VCaP (cell line): ENCODE results near the gene PTPRT.

Experiments
- H3K27ac ChIP-seq: fragments of 450-650 bp; 2 replicates; pipeline ENCODE4 v1.5.1; 2017
- TF ChIP-seq, protein P1 (sequence below): fragments of 450-650 bp; conservative IDR thresholded peaks from 2 replicates; pipeline ENCODE4 v1.5.1; 2017; ENCODE audit warnings: mild to moderate bottlenecking, moderate library complexity

The PTPRT gene

DNA sequence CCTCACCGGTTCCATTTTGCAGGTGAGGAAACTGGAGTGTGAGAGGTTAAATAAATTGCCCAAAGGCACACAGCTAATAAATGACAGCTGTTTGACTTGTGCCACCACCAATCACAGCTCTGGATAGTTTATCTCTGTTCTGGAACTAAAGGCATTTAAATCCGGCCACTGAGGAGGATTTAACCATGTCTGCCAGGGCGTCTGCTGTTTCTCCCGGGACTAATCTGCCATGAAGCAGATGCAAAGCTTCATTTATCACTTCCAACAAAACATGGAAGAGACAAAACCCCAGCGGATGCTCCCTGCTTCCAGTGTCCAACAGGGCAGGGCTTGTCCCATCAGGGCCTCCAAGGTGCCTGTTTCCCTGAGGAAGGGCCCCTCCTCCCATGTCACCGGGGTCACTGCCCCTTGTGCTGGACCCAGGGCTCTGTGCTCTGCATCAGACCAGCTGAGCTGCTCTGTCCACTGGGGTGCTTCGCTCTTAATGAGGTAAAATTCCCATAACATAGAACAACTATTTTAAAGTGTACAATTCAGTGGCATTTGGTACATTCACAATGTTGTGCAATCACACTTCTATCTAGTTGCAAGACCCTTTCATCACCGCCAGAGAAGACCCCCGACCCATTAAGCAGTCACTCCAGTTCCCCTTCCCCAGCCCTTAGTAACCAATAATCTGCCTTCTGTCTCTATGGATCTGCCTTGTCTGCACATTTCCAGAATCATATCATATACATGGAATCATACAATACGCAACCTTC lies 244.3 kb downstream of the PTPRT start:
- TF ChIP-seq, protein P1, sequence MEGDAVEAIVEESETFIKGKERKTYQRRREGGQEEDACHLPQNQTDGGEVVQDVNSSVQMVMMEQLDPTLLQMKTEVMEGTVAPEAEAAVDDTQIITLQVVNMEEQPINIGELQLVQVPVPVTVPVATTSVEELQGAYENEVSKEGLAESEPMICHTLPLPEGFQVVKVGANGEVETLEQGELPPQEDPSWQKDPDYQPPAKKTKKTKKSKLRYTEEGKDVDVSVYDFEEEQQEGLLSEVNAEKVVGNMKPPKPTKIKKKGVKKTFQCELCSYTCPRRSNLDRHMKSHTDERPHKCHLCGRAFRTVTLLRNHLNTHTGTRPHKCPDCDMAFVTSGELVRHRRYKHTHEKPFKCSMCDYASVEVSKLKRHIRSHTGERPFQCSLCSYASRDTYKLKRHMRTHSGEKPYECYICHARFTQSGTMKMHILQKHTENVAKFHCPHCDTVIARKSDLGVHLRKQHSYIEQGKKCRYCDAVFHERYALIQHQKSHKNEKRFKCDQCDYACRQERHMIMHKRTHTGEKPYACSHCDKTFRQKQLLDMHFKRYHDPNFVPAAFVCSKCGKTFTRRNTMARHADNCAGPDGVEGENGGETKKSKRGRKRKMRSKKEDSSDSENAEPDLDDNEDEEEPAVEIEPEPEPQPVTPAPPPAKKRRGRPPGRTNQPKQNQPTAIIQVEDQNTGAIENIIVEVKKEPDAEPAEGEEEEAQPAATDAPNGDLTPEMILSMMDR: no peak
- no peak overlapping the region for H3K27ac ChIP-seq

DNA sequence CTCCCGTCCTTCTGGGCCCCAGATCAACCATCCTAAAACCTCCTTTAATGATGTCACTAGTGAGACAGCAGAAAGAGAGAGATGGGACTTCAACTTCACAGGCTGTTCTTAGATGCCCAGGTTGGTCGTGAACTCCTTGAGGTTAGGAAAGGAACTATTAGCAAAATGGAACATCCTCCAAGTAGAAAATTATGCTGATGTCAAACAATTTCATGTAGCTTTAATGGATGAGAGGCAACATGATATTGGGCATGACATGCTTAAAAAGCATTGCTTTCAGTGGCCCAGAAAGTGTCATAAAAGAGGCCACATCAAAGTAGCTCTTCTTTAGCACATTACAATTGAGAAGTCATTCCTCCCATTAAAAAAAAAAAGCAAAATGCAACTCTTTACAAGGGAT lies 248.1 kb downstream of the PTPRT start:
- TF ChIP-seq, protein P1: no peak
- no peak overlapping the region for H3K27ac ChIP-seq

DNA sequence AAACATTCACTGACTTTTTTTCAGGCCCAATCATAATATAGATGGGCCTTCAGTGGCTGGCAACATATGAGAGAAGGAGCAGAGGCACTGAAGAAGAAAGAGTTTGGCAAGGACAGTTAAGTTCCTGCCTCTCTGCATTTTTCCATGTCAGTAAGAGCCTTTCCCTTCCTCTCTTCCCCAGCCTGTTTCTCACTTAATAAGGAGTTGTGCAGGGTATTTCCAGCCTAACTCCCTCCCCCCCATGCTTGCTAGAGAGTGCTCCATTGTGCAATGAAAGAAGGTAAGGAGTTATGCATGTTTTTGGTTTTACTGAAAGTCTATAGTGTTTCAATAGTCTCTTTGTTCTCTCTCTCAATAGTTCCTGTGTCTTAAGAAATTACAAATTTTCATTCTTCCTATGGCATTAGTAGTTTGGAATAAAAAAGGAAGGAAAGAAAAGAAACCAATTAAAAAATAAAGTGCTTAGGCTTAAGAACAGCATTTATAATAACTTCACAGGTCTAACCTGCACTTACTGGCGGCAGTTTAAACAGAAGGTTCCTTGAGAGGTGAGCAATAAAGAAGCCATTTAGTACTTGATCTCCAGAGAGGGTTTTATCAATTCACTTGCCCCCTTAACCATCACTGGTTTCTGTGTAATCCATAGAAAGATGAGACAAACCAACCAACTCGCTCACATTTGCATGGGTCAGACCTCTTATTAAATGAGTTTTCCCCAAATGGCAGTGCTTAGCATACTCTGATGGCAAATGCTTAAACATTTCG lies 251.1 kb downstream of the PTPRT start:
- TF ChIP-seq, protein P1: no peak
- H3K27ac ChIP-seq: no peak overlapping the region

DNA sequence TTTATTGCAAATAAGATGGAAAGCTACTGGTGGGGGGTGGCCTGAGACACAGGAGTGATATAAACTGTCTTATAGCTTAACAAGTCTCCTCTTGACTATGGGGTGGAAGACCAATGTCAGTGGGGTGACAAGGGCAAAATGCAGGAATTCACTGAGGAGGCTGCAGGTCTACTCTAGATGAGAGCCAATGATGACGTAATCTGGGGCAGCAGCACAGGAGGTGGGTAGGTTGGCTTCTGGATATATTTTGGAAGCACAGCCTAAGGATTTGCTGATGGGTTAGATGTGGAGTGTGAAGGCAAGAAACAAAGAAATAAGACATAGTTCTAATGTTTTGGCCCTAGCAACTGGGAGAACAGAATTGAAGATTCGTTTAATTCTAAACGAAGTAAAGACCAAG lies 253.2 kb downstream of the PTPRT start:
- TF ChIP-seq, protein P1: no peak
- H3K27ac ChIP-seq: no peak overlapping the region

DNA sequence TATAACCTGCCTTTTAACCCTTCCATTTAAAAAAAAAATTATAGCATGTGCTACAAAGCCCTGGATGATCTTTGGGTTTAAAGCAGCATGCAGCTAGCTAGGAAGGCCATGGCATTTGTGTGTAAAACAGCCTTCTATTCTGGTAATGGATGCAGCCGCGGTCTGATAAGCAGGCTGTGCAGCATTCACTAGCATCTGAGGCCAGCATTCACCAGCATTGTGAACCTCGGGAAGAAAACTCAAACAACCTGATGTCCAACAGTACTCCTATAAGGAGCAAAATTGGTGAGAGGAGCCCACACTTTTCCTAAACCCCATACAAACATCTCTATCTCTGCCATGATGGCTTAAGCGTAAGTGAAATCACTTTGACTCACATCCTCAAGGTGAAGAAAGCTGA lies 265.5 kb downstream of the PTPRT start:
- no peak overlapping the region for H3K27ac ChIP-seq
- TF ChIP-seq, protein P1: no peak

DNA sequence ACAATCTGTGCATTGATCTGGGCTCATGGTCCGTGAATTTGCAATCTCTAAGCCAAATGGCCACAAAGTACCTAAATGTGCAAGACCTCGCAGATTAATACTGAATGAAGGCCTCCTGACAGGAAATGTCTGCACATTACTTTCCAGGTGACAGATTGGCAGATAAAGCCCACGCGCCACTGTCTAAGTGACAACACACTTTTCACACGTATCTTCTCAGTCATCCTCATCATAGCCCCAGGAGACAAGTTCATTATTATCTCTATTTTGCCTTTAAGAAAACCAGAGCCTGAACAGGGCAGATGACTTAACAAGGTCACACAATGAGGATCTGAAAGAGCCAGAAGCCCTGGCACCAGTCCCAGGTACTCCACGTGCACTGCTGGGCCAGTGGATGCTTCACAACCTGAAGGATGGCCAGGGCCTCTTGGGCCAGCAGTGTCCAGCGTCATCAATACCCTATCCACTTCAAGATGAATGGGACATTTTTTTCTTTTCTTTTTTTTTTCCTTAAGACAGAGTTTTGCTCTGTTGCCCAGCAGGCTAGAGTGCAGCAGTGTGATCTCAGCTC lies 266.3 kb downstream of the PTPRT start:
- TF ChIP-seq, protein P1: no peak
- H3K27ac ChIP-seq: no peak overlapping the region

DNA sequence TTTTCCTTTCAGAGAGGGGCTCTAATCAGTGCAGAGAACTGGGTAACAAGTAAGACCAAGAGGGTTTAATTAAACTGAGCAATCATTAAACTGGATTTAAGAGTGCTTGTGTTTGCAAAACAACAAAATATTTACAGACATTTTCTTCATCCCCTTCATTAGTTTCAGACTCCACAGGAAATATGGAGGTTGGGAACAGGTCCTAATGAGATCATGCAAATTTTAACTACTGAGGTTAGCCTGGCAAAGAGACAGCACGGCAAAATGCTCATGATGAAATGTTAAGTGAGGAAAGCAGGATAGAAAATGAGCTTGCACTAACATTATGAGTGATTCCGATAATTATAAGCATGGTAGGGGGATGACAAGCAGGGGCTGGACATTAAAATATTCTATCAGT lies 268.9 kb downstream of the PTPRT start:
- no peak overlapping the region for H3K27ac ChIP-seq
- TF ChIP-seq, protein P1: no peak
